Embryonic facial prominence (tissue), 1 donor: ENCODE results near the gene COX7B2.
A peak's percentile ranks its signal among the peaks of the same experiment; 100 is the strongest.

Experiments used
- DNase-seq: peaks from one replicate; pipeline ENCODE4 v3.0.0-alpha.2; 2016; ENCODE audit errors: extremely low spot score

Gene COX7B2

GRCh38 chr4:46890056-46890455 is 19.0 kb downstream of the COX7B2 start:
- DNase-seq = no peak

GRCh38 chr4:46889410-46889809 is 19.6 kb downstream of the COX7B2 start:
- DNase-seq = no peak

GRCh38 chr4:46886711-46887110 is 22.3 kb downstream of the COX7B2 start:
- DNase-seq = no peak

- DNase-seq = no peak
These were observed 30.4 kb downstream of the COX7B2 start for GRCh38 chr4:46878641-46879040.

- no peak for DNase-seq
These were observed 34.2 kb downstream of the COX7B2 start for GRCh38 chr4:46874811-46875210.

- no peak for DNase-seq
These were observed 38.6 kb downstream of the COX7B2 start for GRCh38 chr4:46870411-46870810.

GRCh38 chr4:46856333-46856732 is 52.7 kb downstream of the COX7B2 start:
- DNase-seq = no peak

- no peak for DNase-seq
These were observed 56.2 kb downstream of the COX7B2 start for GRCh38 chr4:46852800-46853199.

GRCh38 chr4:46850026-46850425 is 59.0 kb downstream of the COX7B2 start:
- no peak for DNase-seq

- DNase-seq = peak; percentile 27
These were observed 64.6 kb downstream of the COX7B2 start for GRCh38 chr4:46844325-46844917.

GRCh38 chr4:46839128-46839527 is 69.9 kb downstream of the COX7B2 start:
- DNase-seq = no peak

GRCh38 chr4:46837639-46838038 is 71.4 kb downstream of the COX7B2 start:
- no peak for DNase-seq

GRCh38 chr4:46836584-46836983 is 72.5 kb downstream of the COX7B2 start:
- no peak for DNase-seq

- DNase-seq = no peak
These were observed 78.0 kb downstream of the COX7B2 start for GRCh38 chr4:46830971-46831454.

- DNase-seq = no peak
These were observed 88.9 kb downstream of the COX7B2 start for GRCh38 chr4:46820154-46820553.

GRCh38 chr4:46819095-46819494 is 90.0 kb downstream of the COX7B2 start:
- no peak for DNase-seq

- no peak for DNase-seq
These were observed 90.4 kb downstream of the COX7B2 start for GRCh38 chr4:46818604-46819003.

- no peak for DNase-seq
These were observed 91.2 kb downstream of the COX7B2 start for GRCh38 chr4:46817806-46818205.

GRCh38 chr4:46804781-46805413 is 104.1 kb downstream of the COX7B2 start:
- no peak for DNase-seq

GRCh38 chr4:46793036-46793435 is 116.0 kb downstream of the COX7B2 start:
- DNase-seq = no peak

- no peak for DNase-seq
These were observed 127.5 kb downstream of the COX7B2 start for GRCh38 chr4:46781434-46782092.

GRCh38 chr4:46765465-46765864 is 143.6 kb downstream of the COX7B2 start:
- no peak for DNase-seq

GRCh38 chr4:46730075-46730474 is 179.0 kb downstream of the COX7B2 start:
- DNase-seq = no peak
